ENCODE results near the gene TREM1. TPM values are rescaled to one million over a fixed set of nuclear protein-coding genes. Genes with fewer than 3 reads are reported as not detected.
"Not testable (repeated sequence)": the region's sequence is repeated elsewhere in the genome, so short reads cannot be mapped to it uniquely, and the experiment has no call there.

TREM1 gene
- total RNA-seq, 2 donors from 2014 or later, result 3.8 to 4.0 TPM

DNA sequence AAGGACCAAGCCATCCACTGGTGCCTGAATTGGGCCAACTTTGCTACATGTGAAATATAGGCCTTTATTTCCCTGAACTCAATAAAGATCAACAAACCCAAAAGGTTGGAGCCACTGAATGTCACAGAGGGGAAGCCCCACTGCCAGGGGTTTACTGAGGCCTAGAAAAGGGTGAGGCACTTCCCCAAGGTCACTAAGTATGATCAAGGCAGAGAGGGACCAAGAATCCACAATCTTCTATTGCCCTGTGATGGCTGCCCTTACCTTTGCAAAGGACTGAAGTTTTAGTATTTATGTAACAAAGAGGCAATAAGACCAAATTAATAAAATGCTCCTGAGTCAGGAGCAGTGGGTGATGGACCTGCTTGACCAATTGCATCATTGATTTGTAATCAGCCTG, 18.0 kb downstream of the TREM1 start:
- DNase-seq (ENCODE audit: low spot score), result no peak
- intact Hi-C loops (cut with DNase I), result no loop called here

DNA sequence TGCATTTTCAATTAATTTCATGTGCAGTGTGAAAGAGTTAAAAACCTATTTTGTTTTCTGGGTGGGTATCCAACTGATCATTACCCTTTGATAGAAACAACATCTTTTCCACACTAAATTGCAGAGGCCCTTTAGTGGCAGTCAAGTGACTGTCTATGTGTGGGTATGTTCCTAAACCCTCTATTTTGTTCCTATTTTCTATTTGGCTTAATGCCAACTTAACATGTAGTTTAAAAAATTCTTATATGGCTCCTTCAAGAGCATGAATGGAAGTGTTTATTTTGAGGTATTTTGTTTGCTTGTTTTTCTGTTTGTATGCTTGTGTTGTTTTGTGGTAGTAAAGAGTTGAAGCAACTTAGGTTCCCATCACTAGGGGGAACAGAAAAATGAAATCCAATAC, 19.9 kb downstream of the TREM1 start:
- DNase-seq (ENCODE audit: low spot score), result no peak
- intact Hi-C loops (cut with DNase I), result no loop called here

DNA sequence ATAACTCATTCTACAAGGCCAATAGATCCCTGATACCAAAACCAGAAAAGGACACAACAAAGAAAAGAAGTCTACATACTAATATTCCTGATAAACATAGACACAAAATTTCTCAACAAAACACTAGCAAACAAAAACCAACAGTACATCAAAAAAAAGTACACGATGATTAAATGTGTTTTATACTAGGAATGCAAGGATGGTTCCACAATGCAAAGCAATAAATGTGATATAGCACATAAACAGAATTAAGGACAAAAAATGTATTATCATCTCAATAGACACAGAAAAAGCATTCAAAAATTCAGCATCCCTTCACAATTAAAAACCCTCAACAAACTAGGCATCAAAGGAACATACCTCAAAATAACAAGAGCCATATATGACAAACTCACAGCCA, 23.2 kb downstream of the TREM1 start:
- intact Hi-C loops (cut with DNase I), result no loop called here
- no peak for DNase-seq (ENCODE audit: low spot score)

DNA sequence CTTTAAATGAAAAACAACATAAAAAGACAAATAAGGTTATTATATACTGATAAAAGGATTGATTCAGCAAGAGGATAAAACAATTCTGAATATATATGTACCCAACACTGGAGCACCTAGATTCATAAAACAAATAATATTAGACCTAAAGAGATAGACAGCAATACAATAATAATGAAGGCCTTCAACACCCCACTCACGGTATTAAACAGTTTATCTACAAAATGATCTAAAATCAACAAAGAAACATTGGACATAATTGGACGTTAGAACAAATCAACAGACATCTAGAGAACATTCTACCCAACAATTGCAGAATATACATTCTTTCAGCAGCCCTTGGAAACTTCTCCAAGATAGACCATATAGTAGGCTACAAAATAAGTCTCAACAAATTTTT, 24.1 kb downstream of the TREM1 start:
- intact Hi-C loops (cut with DNase I), result no loop called here

DNA sequence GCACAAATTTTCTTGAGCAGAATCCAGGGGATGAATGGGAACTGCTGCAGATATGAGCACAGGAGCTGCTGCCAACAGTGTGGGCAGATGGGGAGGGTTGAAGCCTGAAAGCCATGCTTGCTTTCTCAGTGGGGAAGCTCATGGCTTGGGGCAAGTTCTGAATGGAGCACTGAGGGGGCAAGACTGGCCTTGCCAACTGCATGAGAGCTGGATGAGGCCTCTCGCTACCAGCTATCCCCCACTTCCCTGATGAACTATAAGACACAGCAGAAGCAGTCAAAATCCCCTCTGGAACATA, 28.3 kb downstream of the TREM1 start:
- intact Hi-C loops (cut with DNase I), result no loop called here
- no peak for DNase-seq (ENCODE audit: low spot score)

More for the DNA sequence above, 24.1 kb downstream of the TREM1 start:
- no peak for DNase-seq (ENCODE audit: low spot score)

DNA sequence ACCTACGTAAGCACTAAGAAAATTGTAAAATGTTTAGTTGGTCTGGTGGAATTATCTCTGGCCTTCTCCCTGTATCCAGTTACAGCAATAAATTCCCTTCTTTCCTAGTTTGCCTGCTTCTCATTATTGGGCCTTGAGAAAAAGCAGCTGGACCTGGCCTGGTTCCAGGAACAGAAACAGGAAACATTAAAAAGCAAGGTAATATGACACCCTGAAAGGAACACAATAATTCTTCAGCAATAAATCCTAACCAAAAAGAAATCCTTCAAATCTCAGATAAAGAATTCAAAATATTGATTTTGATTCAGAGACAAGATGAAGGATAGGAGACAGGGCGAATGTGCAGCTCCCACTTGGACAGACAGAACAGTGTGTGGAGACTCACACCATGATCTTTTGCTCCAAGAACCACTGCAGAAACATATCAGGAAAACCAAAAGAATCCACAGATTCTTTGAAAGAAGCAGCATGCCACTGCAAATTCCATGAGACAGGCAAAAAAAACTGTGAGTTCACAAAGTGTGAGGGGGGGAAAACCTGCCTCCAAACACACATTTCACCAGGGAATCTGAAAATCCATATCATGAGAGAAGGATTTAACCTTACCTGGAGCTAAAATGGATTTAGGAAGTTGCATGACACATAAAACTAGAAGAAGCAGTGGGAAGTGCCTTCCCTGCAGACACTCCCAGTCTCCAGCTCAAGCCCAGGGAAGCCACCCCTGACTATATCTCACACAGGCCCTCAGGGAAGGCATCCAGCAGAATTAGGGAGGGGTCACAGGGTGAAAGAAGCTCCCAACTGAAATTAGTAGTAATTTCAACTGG, 28.9 kb downstream of the TREM1 start:
- DNase-seq (ENCODE audit: low spot score), result no peak
- intact Hi-C loops (cut with DNase I), result no loop called here

DNA sequence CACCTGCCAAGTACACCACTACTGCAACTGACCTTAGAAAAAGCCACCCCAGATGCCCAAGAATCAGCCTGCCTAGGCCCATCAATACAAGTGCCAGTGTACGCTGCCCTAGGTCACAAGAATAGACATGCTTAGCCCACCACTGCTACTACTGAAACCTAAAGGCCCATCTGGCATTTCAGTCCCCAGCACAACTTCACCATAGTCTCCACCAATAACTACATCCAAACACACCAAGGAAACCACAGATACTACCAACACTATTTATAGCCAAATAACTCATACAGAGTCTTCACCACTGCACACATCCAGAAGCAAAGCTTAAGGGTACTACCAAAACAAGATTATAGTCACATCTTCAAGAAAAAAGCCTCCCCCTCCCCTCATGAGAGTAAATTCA, 30.1 kb downstream of the TREM1 start:
- no peak for DNase-seq (ENCODE audit: low spot score)

DNA sequence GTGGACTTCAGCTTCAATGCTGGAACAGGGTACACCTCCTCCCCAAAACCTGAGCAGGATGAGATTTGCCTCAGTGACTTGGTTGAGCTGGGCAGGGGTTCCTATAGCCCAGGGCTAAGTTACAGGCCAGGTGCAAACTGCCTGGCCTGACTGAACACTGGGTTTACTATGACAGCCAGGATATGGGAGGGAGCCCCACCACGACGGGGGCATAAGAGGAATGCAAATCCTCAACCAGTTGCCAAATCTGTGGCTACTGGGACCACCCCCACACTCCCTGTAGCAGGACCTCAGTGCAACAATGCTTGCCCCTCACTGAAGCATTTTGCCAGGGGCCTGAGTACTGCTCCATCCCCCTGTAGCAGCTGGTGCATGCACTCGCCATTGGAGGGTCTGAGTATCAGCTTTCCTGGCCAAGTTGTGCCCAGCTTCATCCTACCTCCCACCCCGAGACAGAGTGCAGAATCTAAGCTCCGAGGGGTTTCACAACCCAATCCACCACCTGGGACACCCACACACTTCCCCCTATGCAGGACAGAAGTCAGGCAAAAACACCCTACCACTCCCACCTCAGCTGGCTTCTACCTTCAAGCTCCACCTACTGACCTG, 30.7 kb downstream of the TREM1 start:
- intact Hi-C loops (cut with DNase I), result loop anchor here in 1 of 2 donors (1.0 kb wide), 1 partner anchor 37 kb away; no protein-coding TSS in a partner anchor
- DNase-seq (ENCODE audit: low spot score), result no peak

More for the DNA sequence above, 30.1 kb downstream of the TREM1 start:
- intact Hi-C loops (cut with DNase I), result no loop called here

DNA sequence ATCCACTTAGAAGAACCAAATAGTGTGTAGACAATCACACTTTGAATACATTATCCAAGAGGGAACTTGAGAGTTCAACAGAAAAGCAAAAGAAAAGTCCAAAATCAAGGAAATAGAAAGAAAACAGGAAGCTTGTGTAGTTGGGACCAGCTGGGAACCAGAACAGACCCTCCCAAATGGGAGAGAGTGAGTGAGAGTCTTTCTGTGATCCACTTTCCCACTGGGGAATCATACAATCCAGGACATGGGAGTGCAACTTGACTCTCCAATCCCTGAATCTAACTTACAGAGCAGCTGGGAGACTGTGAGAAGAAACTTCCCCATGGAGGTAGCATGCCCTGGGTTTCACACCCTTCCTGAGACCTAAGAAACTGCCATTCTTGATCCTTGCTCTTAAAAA, 31.4 kb downstream of the TREM1 start:
- no peak for DNase-seq (ENCODE audit: low spot score)
- intact Hi-C loops (cut with DNase I), result loop anchor here in 1 of 2 donors (1.0 kb wide), 1 partner anchor 37 kb away; no protein-coding TSS in a partner anchor

DNA sequence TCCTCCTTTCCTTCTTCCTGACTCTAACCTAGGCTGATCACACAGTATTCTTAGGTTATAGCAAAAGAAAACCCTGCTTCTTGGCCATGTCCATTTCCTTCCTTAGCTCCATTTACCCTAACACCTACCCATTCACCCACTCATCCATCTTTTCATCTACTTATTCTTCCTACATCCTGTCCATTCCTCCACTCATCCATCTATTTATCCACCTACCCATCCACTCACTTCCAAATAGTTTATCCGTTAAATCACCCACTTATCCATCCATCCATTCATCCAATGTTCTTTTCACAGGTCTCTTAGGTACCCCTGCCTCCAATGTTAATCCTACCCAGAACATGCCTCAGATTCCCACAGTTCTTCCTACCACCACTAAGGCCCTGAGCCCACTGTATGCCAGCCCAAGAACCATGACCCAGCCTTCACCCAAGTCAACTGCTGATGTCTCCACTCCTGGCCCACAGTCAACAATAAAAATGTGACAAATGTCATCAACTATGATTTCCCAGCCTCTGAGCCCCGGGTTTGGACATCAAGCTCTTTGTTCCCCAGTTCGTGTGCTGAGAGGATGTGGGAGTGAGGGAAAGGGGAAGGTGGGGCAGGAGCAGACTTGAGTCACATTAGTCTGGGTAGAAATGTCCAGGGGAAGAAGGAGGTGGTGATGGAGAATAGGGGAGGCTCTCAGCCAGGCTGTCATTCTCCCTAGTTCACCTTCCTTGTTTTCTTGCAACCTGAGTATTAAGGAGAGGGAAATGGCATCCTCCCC, 33.9 kb downstream of the TREM1 start:
- intact Hi-C loops (cut with DNase I), result no loop called here
- DNase-seq (ENCODE audit: low spot score), result no peak

DNA sequence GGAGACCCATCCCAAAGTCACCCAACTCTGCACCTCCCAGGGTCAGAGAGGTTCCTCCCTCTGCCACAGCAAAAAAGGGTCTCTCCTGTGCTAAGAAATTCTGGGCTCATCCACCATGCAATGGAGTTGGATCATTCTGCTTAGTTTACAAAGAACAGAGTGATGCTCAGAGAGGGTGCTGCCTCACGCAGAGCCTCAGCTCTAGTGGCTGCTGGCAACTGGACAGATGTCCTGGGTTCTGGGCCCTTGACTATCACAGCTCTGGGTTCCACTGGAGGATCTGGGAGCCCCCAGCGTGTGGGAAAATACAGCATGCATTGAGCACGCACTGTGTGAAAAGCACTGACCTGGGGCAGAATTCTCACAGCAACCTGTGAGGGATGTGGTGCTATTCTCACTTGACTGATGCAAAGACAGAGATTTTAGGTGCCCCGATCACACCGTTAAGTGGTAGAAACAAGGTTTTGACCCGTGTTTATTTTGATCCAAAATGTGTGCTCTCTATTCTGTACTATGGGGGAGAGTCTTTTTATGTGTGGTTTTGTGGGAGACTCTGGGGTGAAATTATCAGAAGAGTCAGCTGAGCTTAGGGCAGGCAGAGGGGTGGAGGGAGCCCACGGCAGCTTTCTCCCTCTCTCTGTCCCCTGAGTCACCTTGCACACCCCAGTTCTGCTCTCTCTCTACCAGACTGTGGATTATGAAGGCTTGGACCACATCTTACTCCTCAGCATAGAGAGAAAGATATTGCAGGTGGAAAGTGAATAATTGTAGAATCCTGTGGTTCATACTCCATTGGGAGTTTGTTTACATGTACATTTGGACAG, 38.4 kb downstream of the TREM1 start:
- no peak for DNase-seq (ENCODE audit: low spot score)
- intact Hi-C loops (cut with DNase I), result no loop called here

DNA sequence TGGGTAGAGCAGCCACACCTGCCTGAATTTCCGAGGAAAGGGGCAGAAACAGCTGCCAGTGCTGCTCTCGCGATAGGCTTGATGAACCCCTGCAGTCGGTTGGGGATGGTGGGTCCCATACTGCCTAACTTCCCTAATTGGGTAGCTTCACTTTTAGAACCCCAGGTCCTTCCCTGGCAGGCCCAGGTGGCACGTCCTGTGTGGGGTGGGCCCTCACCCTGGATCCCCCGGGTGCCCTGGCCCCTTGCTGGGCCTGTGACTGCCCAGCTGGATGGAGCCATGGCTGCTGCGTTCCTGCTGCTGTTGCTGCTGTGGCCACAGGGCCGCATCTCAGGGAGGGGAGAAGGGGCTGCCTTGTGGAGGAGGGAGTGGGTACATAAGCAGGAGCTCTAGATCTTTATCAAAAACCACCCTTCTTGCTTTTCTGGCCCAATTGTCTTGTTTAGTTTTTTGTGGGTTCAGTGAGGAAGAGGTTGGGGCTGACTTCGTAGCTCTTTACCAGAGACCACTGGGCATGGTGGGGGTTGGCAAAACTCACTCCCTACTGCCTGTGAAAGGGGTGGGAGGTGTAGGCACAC, 39.1 kb downstream of the TREM1 start:
- DNase-seq (ENCODE audit: low spot score), result peak; percentile 71
- intact Hi-C loops (cut with DNase I), result no loop called here

DNA sequence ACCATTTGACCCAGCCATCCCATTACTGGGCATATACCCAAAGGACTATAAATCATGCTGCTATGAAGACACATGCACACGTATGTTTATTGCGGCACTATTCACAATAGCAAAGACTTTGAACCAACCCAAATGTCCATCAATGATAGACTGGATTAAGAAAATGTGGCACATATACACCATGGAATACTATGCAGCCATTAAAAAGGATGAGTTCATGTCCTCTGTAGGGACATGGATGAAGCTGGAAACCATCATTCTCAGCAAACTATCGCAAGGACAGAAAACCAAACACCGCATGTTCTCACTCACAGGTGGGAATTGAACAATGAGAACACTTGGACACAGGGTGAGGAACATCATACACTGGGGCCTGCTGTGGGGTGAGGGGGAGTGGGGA, 40.0 kb downstream of the TREM1 start:
- DNase-seq (ENCODE audit: low spot score); intact Hi-C loops (cut with DNase I): not testable (repeated sequence)

DNA sequence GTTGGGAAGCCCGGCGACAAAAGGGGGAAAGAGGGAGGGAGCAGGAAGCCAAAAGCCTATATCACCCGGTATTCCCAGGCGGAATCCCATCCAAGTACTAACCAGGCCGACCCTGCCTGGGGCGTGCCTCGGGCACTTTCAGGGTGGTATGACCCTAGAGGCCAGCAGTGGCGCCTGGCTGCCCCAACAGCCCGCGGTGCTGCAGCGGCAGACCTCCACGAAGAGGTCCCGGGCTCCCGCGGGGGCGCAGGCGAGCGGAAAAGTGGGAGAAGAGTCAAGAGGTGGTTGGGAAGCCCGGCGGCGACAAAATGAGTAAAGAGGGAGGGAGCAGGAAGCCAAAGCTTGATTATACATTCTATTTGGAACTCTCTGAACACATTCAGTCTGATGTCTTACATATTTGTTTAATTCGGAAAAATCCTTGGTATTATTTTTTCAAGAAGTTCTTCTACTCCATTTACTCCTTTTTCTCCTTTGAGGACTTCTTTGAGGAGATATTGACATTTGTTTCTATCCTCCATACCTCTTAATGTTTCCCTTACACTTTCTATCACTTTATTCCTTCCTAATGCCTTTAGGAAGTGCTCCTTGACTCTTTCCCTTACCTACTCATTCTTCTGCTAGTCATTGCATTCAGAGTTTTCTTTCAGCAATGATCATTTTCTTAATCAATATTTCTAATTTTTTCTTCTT, 46.9 kb downstream of the TREM1 start:
- DNase-seq (ENCODE audit: low spot score), result no peak
- intact Hi-C loops (cut with DNase I), result no loop called here

DNA sequence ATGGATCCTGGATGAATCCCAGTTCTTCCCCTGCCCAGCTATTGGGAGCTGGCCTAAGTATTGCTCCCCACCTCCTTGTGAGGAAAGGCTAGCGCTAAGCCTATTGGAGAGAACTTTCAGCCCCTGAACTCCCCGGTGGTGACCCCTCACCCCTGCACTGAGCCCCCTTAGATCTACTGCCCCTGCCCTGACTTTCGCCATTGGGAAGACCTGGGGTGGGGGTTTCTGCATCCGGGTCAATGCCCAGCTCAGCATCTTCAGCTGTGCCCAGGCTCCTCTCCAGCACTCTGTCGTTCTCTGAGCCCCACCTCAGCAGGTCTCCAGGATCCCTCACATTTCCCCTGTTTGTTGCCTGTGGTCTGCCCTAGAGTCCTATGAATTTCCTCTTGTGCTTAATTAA, 49.4 kb downstream of the TREM1 start:
- DNase-seq (ENCODE audit: low spot score), result no peak
- intact Hi-C loops (cut with DNase I), result no loop called here

DNA sequence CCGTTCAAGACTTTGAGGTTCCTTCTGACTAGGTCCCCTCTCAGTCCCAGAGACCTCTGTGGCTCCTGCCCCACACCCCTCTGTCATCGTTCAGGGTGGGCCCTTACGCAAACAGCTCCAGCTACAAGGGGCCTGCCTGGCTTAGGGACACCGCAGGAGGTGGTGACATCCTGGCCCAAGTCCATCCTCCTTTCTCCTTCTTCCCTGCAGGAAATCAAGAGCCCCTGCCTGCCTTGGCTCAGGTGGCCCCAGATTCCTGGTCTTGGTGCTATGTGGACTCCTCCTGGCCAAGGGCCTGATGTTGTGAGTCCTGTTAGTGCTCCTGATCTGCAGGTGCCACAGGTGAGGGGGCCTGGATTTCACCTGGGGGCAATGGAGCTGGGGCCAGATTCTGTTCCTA, 50.2 kb downstream of the TREM1 start:
- intact Hi-C loops (cut with DNase I), result no loop called here
- no peak for DNase-seq (ENCODE audit: low spot score)

DNA sequence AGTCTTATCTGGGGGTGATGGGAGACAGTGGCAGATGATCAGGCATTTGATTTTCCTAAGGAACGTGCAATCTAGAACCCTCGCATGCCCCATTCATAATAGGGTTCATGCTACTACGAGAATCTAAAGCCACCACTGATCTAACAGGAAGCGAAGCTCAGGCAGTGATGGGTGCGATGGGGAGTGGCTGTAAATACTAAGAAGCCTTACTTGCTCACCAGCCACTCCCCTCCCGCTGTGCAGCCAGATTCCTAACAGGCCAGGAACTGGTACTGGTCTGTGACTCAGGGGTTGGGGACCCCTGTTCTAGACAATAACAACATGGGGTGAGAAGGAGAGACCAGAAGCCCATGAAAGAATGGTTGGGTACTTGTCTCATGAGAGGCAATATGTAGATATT, 53.8 kb downstream of the TREM1 start:
- no peak for DNase-seq (ENCODE audit: low spot score)
- intact Hi-C loops (cut with DNase I), result no loop called here

DNA sequence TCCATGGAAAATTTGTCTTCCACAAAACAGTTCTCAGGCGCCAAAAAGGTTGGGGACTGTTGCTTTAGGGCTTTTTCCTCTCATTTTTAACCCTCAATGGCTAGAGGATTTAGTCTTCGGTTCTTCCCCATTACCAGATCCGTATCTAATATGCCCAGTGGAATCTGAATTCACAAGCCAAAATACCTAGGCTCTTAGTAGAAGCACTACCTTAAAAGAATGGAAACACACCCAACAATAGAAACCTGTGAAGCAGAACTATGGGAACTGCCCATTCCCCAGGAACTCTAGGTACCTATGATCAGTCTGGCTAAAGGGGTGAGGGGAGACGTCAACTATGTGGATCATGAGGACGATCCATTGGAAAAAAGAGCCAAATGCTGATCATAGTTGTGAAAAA, 55.2 kb downstream of the TREM1 start:
- intact Hi-C loops (cut with DNase I), result no loop called here
- no peak for DNase-seq (ENCODE audit: low spot score)

DNA sequence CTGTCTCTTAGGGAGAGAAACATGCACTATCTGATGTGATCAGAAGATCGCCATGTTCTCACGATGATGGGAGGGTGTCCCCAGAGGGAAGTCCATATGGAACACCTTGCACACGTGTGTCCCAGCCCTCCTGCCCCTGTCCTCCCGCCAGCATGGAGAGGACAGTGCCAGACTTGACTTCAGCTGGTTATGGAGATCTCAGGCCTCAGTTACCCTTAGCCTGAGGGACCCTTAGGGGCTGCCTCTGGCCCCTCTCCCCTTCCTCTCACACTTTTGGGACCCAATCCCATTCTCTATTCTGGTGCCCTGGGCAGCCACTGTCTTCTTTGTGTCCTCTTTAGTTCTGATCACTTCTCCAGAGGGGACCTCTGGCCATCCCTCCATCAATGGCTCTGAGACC, 56.8 kb downstream of the TREM1 start:
- no peak for DNase-seq (ENCODE audit: low spot score)
- intact Hi-C loops (cut with DNase I), result no loop called here

Measured in posterior vena cava (tissue), 2 donors.